ENCODE measurements around the gene FARP2. TPM values are rescaled to one million over a fixed set of nuclear protein-coding genes. Genes with fewer than 3 reads are reported as not detected.
"Not testable (repeated sequence)": the region's sequence is repeated elsewhere in the genome, so short reads cannot be mapped to it uniquely, and the experiment has no call there.

FARP2 gene
- total and polyA plus RNA-seq, 9 donors, result 27.2 to 46.1 (median 33.6) TPM

GRCh38 chr2:241313543-241314095 lies 42.5 kb upstream of the FARP2 start:
- Histone ChIP-seq H3K27me3 (ENCODE audit: control insufficient read depth, insufficient read depth, low read length) (no peaks in the 10 kb centered on the region), H3K9me3 (replicated peaks; ENCODE audit: control insufficient read depth, low read depth, low read length) (no peaks in the 10 kb centered on the region), H3K4me1 (ENCODE audit: control insufficient read depth, insufficient read depth, low read length) (peaks cover 17% of the 10 kb centered on the region), H3K4me3 (ENCODE audit: low read length) (no peak overlapping the region), H3K36me3 (ENCODE audit: control insufficient read depth, insufficient read depth, low read length) (peaks cover 5% of the 10 kb centered on the region), H3K27ac (ENCODE audit: low read length) (no peak overlapping the region)
- WGBS (ENCODE audit: insufficient coverage), result 81% methylated on average over 2 of the region's 8 CpGs
- DNase-seq, result no peak

- Histone ChIP-seq H3K9me3 (replicated peaks; ENCODE audit: control insufficient read depth, low read depth, low read length) (no peaks in the 10 kb centered on the region), H3K4me3 (ENCODE audit: low read length) (peak overlapping the region; percentile 91), H3K27me3 (ENCODE audit: control insufficient read depth, insufficient read depth, low read length) (no peaks in the 10 kb centered on the region), H3K27ac (ENCODE audit: low read length) (peak overlapping the region; percentile 100), H3K4me1 (ENCODE audit: control insufficient read depth, insufficient read depth, low read length) (peaks cover 17% of the 10 kb centered on the region), H3K36me3 (ENCODE audit: control insufficient read depth, insufficient read depth, low read length) (no peaks in the 10 kb centered on the region)
- DNase-seq, result peak; percentile 71
- 0% methylated on average over 31 of the region's 38 CpGs for WGBS (ENCODE audit: insufficient coverage)
Observed at GRCh38 chr2:241314226-241315092, 41.6 kb upstream of the FARP2 start.

GRCh38 chr2:241315093-241315878 lies 40.8 kb upstream of the FARP2 start, which contains the start of gene HDLBP:
TSS of gene HDLBP (minus strand) at chr2:241315672. CDS start at chr2:241266869, 48,803 bp downstream.
- under 1% methylated on average over 41 of the region's 73 CpGs for WGBS (ENCODE audit: insufficient coverage)
- H3K9me3 ChIP-seq (replicated peaks; ENCODE audit: control insufficient read depth, low read depth, low read length), result no peaks in the 10 kb centered on the region
- H3K27me3 ChIP-seq (ENCODE audit: control insufficient read depth, insufficient read depth, low read length), result no peaks in the 10 kb centered on the region
- no peaks in the 10 kb centered on the region for H3K36me3 ChIP-seq (ENCODE audit: control insufficient read depth, insufficient read depth, low read length)
- peak within 1 kb of the TSS; percentile 100 for H3K27ac ChIP-seq (ENCODE audit: low read length)
- DNase-seq, result peak; percentile 99
- peaks cover 18% of the 10 kb centered on the region for H3K4me1 ChIP-seq (ENCODE audit: control insufficient read depth, insufficient read depth, low read length)
- H3K4me3 ChIP-seq (ENCODE audit: low read length), result peak within 1 kb of the TSS; percentile 95

GRCh38 chr2:241315879-241316631 lies 40.0 kb upstream of the FARP2 start, which contains the start of gene SEPTIN2:
TSS of gene SEPTIN2 (plus strand) at chr2:241315925. CDS start at chr2:241324233, 8,308 bp downstream.
- Histone ChIP-seq H3K4me3 (ENCODE audit: low read length) (peak within 1 kb of the TSS; percentile 95), H3K27me3 (ENCODE audit: control insufficient read depth, insufficient read depth, low read length) (no peaks in the 10 kb centered on the region), H3K9me3 (replicated peaks; ENCODE audit: control insufficient read depth, low read depth, low read length) (no peaks in the 10 kb centered on the region), H3K27ac (ENCODE audit: low read length) (peak within 1 kb of the TSS; percentile 100), H3K4me1 (ENCODE audit: control insufficient read depth, insufficient read depth, low read length) (peaks cover 20% of the 10 kb centered on the region), H3K36me3 (ENCODE audit: control insufficient read depth, insufficient read depth, low read length) (no peaks in the 10 kb centered on the region)
- peak; percentile 88 for DNase-seq
- under 1% methylated on average over 72 of the region's 75 CpGs for WGBS (ENCODE audit: insufficient coverage)

GRCh38 chr2:241316825-241317224 lies 39.3 kb upstream of the FARP2 start:
- Histone ChIP-seq H3K4me1 (ENCODE audit: control insufficient read depth, insufficient read depth, low read length) (peaks cover 20% of the 10 kb centered on the region), H3K4me3 (ENCODE audit: low read length) (peak overlapping the region; percentile 95), H3K9me3 (replicated peaks; ENCODE audit: control insufficient read depth, low read depth, low read length) (no peaks in the 10 kb centered on the region), H3K27me3 (ENCODE audit: control insufficient read depth, insufficient read depth, low read length) (no peaks in the 10 kb centered on the region), H3K27ac (ENCODE audit: low read length) (peak overlapping the region; percentile 98), H3K36me3 (ENCODE audit: control insufficient read depth, insufficient read depth, low read length) (no peaks in the 10 kb centered on the region)
- no peak for DNase-seq
- no CpG with 5 or more reads among the region's 4 CpGs for WGBS (ENCODE audit: insufficient coverage)

- H3K4me1 ChIP-seq (ENCODE audit: control insufficient read depth, insufficient read depth, low read length), result peaks cover 22% of the 10 kb centered on the region
- no peaks in the 10 kb centered on the region for H3K36me3 ChIP-seq (ENCODE audit: control insufficient read depth, insufficient read depth, low read length)
- no peak for DNase-seq
- H3K27me3 ChIP-seq (ENCODE audit: control insufficient read depth, insufficient read depth, low read length), result no peaks in the 10 kb centered on the region
- H3K27ac ChIP-seq (ENCODE audit: low read length), result peak overlapping the region; percentile 98
- peak overlapping the region; percentile 95 for H3K4me3 ChIP-seq (ENCODE audit: low read length)
- no peaks in the 10 kb centered on the region for H3K9me3 ChIP-seq (replicated peaks; ENCODE audit: control insufficient read depth, low read depth, low read length)
- 54% methylated on average over 3 of the region's 4 CpGs for WGBS (ENCODE audit: insufficient coverage)
Observed at GRCh38 chr2:241317391-241317790, 38.7 kb upstream of the FARP2 start.

- H3K27ac ChIP-seq (ENCODE audit: low read length); DNase-seq; H3K4me3 ChIP-seq (ENCODE audit: low read length); H3K36me3 ChIP-seq (ENCODE audit: control insufficient read depth, insufficient read depth, low read length); H3K27me3 ChIP-seq (ENCODE audit: control insufficient read depth, insufficient read depth, low read length); H3K9me3 ChIP-seq (replicated peaks; ENCODE audit: control insufficient read depth, low read depth, low read length): not testable (repeated sequence)
- peaks cover 19% of the 10 kb centered on the region for H3K4me1 ChIP-seq (ENCODE audit: control insufficient read depth, insufficient read depth, low read length)
- 95% methylated on average over 3 of the region's 6 CpGs for WGBS (ENCODE audit: insufficient coverage)
Observed at GRCh38 chr2:241318830-241319229, 37.3 kb upstream of the FARP2 start.

GRCh38 chr2:241320394-241320793 lies 35.7 kb upstream of the FARP2 start:
- Histone ChIP-seq H3K4me3 (ENCODE audit: low read length) (no peak overlapping the region), H3K4me1 (ENCODE audit: control insufficient read depth, insufficient read depth, low read length) (peaks cover 12% of the 10 kb centered on the region), H3K27ac (ENCODE audit: low read length) (no peak overlapping the region), H3K27me3 (ENCODE audit: control insufficient read depth, insufficient read depth, low read length) (no peaks in the 10 kb centered on the region), H3K9me3 (replicated peaks; ENCODE audit: control insufficient read depth, low read depth, low read length) (no peaks in the 10 kb centered on the region), H3K36me3 (ENCODE audit: control insufficient read depth, insufficient read depth, low read length) (peaks cover 6% of the 10 kb centered on the region)
- DNase-seq, result no peak
- 69% methylated on average over 3 of the region's 8 CpGs for WGBS (ENCODE audit: insufficient coverage)

GRCh38 chr2:241321033-241321432 lies 35.1 kb upstream of the FARP2 start:
- Histone ChIP-seq H3K9me3 (replicated peaks; ENCODE audit: control insufficient read depth, low read depth, low read length) (no peaks in the 10 kb centered on the region), H3K4me3 (ENCODE audit: low read length) (no peak overlapping the region), H3K27ac (ENCODE audit: low read length) (no peak overlapping the region), H3K4me1 (ENCODE audit: control insufficient read depth, insufficient read depth, low read length) (peaks cover 12% of the 10 kb centered on the region), H3K36me3 (ENCODE audit: control insufficient read depth, insufficient read depth, low read length) (peaks cover 8% of the 10 kb centered on the region), H3K27me3 (ENCODE audit: control insufficient read depth, insufficient read depth, low read length) (no peaks in the 10 kb centered on the region)
- no CpG with 5 or more reads among the region's 1 CpG for WGBS (ENCODE audit: insufficient coverage)
- no peak for DNase-seq
